Measurements from ENCODE around the gene IRAK1BP1. TPM values are rescaled to one million over a fixed set of nuclear protein-coding genes. Genes with fewer than 3 reads are reported as not detected.
"Not testable (repeated sequence)": the region's sequence is repeated elsewhere in the genome, so short reads cannot be mapped to it uniquely, and the experiment has no call there.

IRAK1BP1 gene
- total RNA-seq: 8.0 TPM

- peak; percentile 85 for DNase-seq (ENCODE audit: low spot score)
Observed at GRCh38 chr6:78867370-78868040, at the start of gene IRAK1BP1. Gene IRAK1BP1 (plus strand): TSS chr6:78867551. CDS start chr6:78867577, 26 bp downstream.

- DNase-seq (ENCODE audit: low spot score): no peak
Observed at GRCh38 chr6:78824045-78824444, 43.3 kb upstream of the IRAK1BP1 start.

GRCh38 chr6:78829407-78829806, 37.9 kb upstream of the IRAK1BP1 start:
- no peak for DNase-seq (ENCODE audit: low spot score)

GRCh38 chr6:78830805-78831204, 36.5 kb upstream of the IRAK1BP1 start:
- DNase-seq (ENCODE audit: low spot score): no peak

GRCh38 chr6:78831492-78831891, 35.9 kb upstream of the IRAK1BP1 start:
- no peak for DNase-seq (ENCODE audit: low spot score)

- DNase-seq (ENCODE audit: low spot score): no peak
Observed at GRCh38 chr6:78832091-78832808, 35.1 kb upstream of the IRAK1BP1 start.

GRCh38 chr6:78835817-78836216, 31.5 kb upstream of the IRAK1BP1 start:
- DNase-seq (ENCODE audit: low spot score): no peak

- no peak for DNase-seq (ENCODE audit: low spot score)
Observed at GRCh38 chr6:78836598-78836997, 30.8 kb upstream of the IRAK1BP1 start.

- no peak for DNase-seq (ENCODE audit: low spot score)
Observed at GRCh38 chr6:78841111-78841510, 26.2 kb upstream of the IRAK1BP1 start.

- DNase-seq (ENCODE audit: low spot score): no peak
Observed at GRCh38 chr6:78842953-78843352, 24.4 kb upstream of the IRAK1BP1 start.

- DNase-seq (ENCODE audit: low spot score): no peak
Observed at GRCh38 chr6:78844899-78845298, 22.5 kb upstream of the IRAK1BP1 start.

GRCh38 chr6:78845567-78845966, 21.8 kb upstream of the IRAK1BP1 start:
- DNase-seq (ENCODE audit: low spot score): no peak

GRCh38 chr6:78850621-78851020, 16.7 kb upstream of the IRAK1BP1 start:
- no peak for DNase-seq (ENCODE audit: low spot score)

- no peak for DNase-seq (ENCODE audit: low spot score)
Observed at GRCh38 chr6:78851156-78851555, 16.2 kb upstream of the IRAK1BP1 start.

GRCh38 chr6:78854546-78854945, 12.8 kb upstream of the IRAK1BP1 start:
- DNase-seq (ENCODE audit: low spot score): no peak

GRCh38 chr6:78858339-78858938, 8.9 kb upstream of the IRAK1BP1 start:
- not testable (repeated sequence) for DNase-seq (ENCODE audit: low spot score)

- no peak for DNase-seq (ENCODE audit: low spot score)
Observed at GRCh38 chr6:78861509-78861908, 5.8 kb upstream of the IRAK1BP1 start.

GRCh38 chr6:78863576-78863975, 3.8 kb upstream of the IRAK1BP1 start:
- no peak for DNase-seq (ENCODE audit: low spot score)

GRCh38 chr6:78864957-78865356, 2.4 kb upstream of the IRAK1BP1 start:
- DNase-seq (ENCODE audit: low spot score): no peak

- DNase-seq (ENCODE audit: low spot score): no peak
Observed at GRCh38 chr6:78867020-78867369, 356 bp upstream of the IRAK1BP1 start.

GRCh38 chr6:78868116-78868515, 765 bp downstream of the IRAK1BP1 start:
- DNase-seq (ENCODE audit: low spot score): no peak

- no peak for DNase-seq (ENCODE audit: low spot score)
Observed at GRCh38 chr6:78875505-78875904, 8.2 kb downstream of the IRAK1BP1 start.

GRCh38 chr6:78883651-78884050, 16.3 kb downstream of the IRAK1BP1 start:
- no peak for DNase-seq (ENCODE audit: low spot score)

Data from ureter (tissue), 1 donor.